Activated CD4-positive, alpha-beta T cell treated with anti-CD3 and anti-CD28 coated beads, Interleukin-2, amount 50 U/mL, for 4 hours (primary cell): ENCODE measurements around the gene P4HA2.

Experiments used
- DNase-seq, 2 experiments: peaks; one replicate each; pipeline ENCODE4 v3.0.0-alpha.2; 2020

Gene P4HA2

DNA sequence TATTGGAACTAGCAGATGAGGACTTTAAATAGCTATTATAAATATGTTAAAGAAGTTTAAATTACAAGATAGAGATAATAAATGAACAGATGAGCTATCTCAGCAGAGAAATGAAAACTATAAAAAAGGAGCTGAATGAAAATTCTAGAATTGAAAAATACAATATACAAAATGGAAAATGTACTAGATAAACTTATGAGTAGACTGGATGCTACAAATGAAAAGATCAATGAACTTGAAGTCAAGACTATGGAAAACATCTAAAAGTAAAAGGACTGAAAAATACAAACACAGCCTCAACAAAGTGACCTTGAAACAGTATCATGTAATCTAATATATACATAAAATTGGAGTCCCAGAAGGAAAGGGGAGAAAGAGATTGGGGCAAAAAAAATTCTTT is 19.2 kb upstream of the P4HA2 start:
- DNase-seq = no peak

DNA sequence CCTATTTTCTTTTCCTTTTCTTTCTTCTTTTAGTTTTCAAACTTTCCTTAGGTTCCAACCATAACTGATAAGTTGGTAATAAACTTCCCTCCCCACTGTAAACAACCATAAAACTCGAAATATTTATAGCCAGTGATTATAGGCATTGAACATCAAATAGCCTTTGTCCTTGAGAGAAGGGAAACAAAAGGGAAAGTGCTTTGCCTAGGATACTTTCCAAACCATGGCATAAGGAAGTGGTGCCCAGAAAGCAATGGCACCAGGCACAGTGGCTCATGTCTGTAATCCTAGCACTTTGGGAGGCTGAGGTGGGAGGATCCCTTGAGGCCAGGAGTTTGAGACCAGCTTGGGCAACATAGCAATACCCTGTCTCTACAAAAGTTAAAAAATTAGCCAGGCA is 17.9 kb upstream of the P4HA2 start:
- no peak for DNase-seq

DNA sequence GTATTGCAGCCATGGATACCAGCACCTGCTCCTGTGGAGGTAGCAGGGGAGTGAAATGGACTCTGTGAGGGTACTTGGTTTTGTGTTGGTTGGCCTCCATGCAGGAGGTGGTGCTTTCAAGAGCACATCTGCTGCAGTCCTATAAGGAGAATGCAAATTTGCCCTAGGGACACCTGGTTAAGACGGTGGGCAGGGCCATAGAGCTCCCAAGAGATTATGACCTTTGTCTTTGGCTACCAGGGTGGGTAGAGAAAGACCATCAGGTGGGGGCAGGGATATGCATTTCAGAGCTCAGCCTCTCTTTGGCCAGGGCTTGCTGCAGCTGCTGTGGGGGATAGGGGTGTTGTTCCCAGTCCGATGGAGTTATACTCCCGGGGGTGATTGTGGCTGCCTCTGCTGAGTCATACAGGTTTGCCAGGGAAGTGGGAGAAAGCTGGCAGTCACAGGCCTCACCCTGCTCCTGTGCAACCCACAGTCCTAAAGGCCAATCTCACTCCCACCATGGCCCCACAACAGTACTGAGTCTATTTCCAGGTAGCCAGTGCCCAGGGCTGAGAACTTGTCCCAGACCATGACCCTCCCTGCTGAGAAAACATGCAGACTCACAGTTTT is 15.8 kb upstream of the P4HA2 start:
- no peak for DNase-seq

DNA sequence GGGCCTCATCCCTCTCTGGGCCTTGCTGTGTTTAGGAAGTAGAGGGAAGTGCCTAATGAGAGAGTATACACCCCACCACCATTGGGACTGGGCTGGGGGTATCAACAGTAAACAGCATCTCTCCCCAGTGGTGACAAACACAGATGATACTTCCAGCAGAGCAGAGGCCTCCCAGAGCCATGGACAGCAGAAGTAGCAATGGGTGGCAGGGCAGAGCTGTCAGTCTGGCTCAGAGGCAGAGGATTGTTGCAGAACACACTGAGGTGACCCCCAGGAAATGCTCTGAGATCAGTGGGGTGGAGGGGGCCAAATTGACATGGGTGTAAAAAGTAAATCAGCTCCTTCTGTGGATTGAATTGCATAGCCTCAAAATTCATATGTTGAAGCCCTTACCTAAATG is 12.1 kb upstream of the P4HA2 start:
- no peak for DNase-seq

DNA sequence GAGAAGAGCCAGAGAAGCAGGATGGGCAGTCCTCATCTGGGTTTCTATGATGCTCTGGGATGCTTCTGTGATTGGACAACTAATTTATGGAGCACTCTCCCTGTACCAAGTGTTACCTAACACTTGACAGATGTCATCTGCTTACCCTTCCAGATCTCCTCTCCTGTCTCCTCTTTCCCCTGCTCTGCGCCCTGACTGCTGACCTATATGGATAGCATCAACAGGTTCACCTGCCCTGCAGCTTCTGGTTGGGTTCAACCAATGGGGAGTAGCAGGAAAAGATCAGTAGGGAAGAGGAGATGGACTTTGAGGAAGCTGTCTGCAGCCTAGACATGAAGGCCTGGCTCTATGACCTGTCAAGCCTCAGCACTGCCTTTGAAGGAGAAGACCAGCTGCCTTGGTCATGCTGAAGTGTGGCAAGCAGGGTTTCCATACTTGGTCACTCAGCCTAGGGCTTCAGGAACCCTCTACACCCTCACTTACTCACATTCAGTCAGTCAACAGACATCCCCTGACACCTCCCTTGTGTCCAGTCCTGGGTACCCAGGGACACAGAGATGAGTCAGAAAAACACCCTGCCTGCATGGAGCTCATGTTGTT is 11.3 kb upstream of the P4HA2 start:
- DNase-seq = no peak

DNA sequence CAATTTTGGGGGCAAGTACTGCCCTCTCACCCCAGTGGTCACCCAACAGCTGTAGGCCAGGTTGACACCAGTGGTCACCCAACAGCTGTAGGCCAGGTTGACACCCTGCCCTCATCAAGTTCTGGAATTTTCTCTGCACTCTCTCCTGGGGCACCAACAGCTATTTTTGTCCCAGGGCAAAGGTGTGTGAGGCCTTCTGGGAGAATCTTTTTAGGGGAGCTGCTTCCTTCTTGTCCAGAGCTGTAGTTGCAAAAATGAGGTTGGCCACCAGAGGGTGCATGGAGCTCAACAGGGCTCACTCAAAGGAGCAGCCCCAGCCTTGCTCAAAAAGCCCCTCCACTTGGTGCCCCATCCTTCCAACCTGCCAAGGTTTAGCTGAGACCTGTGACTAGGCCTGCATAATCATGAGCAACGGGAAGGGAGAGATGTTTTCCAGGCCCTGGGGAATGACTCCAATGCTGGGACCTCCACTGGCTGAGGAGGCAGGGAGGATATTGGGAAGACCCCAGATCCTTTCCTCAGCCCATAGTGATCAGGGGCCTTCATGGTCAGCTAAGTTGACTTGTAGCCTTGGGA is 10.6 kb upstream of the P4HA2 start:
- DNase-seq = peak; percentile 70 to 78

DNA sequence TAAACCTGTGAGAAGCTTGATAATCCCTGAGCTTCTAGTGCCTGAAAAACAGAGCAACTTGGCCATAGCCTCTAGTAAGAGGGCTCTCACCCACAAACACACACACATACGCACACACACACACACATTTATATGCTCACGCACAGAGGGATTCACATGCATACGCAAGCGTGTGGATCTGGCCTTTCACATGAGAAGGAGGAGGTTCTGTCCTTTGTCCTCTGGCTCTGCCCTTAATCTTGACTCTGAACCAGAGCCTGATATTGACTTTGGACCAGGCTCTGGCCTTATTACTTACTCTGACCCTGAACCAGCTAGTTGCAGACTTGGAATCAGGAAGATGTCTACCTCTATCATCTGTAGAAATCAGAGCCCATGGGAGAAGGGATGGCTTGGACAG is 10.0 kb upstream of the P4HA2 start:
- DNase-seq = no peak

DNA sequence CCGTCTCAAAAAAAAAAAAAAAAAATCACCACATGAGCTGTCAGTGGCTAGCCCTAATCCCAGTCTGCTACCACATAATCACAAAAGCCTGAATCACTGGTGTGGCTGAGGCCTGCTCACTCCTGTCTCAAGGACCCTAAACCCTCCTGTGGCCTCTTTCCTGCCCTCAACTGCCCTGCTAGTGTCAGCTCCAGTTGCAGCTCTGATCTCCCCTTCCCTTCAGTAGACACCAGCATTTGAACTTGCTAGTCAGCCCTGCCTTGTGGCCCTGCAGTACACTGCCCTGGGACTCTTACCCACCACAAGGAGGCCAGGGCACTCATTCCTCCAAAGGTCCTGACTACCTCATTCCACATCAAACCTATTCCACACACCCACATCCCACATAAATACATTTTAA is 9.5 kb upstream of the P4HA2 start:
- DNase-seq = no peak

DNA sequence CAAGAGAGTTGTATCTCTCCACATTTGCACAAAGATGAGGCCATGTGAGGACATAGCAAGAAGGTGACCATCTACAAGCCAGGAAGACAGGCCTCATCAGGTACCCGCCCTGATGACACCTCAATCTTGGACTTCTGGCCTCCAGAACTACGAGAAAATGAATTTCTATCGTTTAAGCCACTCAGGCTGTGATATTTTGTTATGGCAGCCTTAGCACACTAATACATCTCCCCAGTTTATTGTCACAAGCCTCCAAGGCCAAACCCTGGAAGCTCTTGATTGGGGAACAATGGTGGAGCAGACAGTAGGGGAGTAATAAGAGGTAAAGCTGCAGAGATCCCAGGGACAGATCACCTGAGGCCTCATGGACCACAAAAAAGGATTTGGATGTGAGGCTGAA is 7.7 kb upstream of the P4HA2 start:
- DNase-seq = no peak

DNA sequence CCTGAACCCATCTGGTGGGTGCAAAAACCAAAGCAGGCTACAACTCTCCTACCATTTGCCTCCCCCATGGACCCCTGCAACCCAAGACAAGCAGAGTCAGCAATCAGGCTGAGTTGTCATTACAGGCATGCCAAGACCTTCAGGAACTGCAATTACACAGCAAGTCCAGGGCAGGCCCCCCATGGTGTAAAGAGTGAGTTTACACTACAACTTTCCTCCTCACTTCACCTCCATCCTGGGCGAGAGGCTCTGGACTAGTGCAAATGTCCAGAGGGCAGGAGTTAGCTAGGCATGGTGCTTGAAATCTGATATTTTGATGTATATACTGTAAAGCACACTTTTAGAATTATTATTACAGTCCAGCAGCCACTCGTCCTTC is 7.0 kb upstream of the P4HA2 start:
- DNase-seq = no peak

DNA sequence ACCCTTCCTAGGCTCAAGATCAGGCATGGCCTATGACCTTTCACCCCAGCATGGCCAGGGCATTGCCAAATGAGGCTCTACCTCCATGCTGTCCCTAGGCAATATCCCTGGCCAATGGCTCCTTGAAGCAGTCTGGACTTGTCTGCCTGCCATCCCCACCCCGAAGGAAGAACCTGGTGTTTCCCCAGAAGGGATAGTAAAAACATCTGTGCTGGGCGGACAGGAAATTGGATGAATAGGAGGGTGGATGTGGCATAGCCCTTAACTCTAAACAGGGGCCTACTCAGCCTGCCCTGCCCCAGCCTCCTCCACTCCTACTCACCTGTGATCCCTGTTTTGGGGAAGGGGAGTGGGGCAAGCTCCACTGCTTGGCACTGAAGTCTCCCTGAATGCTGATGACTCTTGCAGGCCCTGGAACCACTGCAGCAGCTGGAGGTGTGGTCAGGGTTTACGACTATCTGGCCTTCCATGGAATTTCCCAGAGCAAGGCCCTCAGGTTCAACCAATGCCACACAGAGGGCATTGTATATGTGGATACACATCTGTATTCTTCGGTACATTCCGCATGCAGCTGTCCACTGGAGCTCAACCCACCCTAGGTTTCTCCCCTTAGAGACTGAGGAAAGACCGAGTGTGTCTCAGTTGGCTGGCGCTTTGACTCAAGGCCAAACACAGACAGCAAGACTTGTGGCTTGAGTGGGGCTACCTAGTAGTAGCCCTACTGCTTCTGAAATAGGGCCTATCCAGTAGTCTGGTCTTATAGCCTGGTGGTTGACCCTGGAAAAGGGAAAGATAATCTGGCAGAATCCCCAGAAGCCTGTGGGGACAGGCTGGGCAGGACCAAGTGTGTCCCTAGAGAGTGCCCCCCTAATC is 6.4 kb upstream of the P4HA2 start:
- DNase-seq = no peak

DNA sequence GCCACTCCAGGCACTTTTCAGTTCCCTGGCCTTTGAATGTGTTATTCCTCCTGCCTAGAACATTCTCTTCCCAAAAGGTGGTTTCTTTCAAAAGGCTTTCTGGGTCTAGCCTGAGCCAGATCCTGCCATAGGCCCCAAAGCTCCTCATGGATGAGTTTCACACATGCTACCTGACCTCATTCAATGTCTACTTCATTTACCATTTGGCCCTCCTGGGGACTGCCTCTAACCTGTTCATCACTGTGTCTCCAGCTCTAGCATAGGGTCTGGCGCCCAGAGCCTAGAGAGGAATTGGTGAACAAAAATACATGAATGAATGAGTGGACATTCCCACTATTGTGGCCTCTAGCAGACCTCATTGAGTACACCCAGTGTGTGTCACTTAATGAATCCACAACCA is 5.4 kb upstream of the P4HA2 start:
- DNase-seq = no peak

DNA sequence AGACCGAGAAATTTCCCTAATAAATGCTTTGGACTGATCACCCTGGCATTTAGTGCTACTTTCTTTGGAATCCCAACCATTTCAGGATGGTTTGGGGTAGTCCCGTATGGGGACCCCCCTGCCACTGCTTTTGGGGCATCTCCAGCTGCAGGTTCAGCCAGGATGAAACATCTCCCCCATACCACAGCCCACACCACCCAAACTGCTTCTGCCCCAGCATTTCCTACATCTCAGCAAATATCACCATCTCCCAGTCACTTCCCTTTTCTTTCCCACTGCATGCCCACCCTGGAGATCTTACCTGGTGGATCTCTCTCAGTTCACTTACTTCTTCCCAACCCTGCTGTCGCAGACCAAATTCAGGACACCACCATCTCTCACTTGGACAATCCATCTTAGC is 4.8 kb upstream of the P4HA2 start:
- DNase-seq = no peak

DNA sequence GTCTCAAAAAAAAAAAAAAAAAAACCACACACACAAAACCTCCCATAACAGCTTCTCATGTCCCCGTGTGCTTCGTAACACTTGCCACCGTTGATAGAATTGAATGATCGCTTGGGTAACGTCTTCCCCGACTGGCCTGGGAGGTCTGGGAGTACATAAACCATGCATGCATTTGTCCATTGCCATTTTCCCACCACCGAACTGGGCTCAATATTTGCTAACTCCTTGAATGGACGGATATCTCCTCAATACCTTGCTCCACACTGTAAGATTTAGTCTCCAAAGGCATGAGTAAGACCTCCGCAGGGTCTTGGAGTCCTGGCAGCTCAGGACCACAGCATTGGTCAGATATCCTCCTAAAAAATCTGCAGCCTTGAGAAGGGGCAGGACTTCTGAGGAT is 3.2 kb upstream of the P4HA2 start:
- no peak for DNase-seq

DNA sequence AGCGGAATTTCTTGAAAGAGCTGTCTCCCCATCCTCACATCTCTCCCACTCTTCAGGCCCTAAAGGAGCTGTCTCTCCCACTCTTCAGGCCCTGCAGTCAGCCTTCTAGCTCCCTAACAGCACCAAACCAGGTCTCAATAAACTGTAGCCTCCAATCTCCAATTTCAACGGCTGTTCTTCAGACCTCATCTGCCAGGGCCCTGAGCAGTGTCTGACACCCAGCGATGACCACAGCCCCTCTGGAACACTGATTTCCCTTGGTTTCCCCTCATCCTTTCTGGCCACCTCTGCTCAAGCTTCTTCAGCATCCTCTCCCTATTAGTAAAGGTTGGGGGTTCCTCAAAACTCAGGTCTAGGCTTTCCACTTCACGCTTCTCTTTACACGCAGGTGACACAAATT is 1.6 kb upstream of the P4HA2 start:
- no peak for DNase-seq

DNA sequence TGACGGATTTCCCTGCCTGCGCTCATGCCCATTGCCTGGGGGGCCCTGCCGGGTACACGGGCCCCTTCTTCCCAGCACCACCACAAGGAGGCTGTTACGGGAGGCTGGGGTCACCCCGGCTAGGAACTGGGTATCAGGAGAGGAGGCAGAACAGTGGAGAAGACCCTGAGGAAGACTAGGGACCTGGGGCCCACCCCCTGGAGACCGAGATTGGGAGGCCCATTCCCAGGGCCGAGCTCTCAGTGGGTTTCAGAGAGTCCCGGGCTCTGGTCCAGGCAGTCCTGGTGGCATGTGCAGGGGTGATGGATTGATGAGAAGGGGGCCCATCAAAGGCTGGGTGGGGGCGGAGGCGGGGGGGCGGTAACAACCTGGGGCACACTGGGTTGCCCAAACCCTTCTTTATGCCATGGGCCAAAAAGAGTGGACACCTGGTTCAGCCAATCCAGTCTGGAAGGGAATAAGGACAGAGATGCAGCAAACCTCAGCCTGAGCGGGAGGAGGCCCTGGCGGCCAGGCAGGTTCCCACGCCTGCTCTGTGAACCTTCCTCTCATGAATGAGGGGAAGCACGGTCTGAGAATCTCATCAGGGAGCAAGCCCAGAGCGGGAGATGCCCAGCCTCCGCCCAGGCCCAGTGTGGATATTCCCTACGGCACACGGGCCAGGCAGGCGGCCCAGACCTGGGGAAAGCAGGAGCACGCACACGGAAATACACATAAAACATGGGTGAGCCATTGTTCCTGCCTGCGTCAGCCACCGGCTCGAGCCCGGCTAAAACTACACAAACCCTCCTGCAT is 785 bp upstream of the P4HA2 start:
- no peak for DNase-seq

DNA sequence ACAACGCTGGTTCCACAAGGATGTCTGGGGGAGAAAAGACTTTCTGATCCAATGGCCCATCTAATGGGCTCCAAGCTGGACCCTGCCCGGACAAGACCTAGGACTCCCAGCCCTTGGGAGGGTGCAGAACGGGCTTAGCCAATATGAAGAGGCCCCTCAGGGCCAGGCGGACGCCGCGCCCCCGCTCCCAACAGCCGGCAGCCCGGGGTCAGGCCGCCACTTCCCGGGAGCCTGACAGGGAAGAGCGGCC is 493 bp downstream of the P4HA2 start:
- no peak for DNase-seq

DNA sequence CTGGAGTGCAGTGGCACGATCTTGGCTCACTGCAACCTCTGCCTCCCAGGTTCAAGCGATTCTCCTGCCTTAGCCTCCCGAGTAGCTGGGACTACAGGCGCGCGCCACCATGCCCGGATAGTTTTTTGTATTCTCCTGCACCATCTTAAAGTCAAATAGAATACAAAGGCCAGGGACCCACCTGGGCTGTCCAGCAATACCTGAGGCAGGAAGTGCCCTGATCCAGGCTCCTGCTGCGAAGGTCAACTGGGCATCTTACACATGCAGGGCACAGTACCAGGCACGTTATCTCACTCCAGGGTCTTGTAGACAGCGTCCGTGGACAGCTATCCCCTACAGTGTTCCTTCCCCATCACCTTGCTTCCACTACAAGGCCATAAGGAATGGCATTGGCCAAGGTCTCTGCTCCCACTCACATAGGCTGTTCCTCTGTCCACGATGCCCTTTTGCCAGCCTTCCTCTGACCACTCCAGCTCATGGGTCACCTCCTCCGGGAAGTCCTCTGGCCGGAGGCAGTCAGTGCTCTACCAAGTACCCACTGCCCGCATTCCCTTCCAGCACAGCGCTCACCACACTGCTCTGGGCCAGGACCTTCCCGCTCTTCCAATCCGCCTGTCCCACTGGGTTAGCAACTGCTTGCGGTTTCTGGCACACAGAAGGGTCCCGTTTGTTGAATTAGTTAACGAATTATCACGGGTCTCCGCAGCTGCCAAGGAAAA is 978 bp downstream of the P4HA2 start:
- DNase-seq = no peak

DNA sequence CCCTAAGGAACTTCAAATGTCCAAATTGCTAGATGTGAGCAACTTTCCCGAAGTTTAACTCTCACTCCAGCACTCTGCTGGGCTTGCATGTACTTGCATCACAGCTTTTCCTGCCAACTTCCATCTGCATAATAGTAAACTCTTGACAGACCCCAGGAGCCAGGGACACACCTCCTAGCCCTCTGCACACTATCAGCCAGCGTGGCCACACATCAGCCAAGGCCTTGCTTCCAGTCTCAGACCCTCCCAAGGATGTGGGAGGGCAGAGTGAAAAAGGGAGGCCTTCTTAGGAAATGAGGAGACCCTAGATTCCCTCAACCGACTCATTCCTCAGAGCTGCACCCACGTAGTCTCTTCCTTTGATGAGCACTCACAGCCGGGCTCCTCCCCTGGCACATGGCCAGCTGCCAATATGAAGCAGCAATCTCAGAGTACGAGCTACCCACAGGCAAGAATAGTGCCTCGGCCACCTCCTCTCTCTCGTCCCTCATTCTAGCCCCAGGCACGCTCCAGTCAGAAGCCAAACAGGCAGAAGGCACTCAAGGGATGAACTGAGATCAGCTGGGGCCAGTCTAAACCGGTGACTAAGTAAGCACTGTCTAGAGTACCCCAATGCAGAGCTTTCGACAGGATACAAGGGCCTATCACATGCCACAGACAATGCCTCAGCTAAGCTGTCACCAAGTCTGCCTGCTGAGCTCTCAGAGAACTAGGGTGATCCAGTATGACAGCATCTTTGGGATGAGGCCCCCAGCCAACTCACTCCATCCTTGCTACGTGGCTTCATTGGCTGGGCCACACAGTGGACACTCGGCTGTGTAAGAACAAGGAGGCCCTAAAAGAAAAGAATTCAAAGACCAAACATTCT is 2.3 kb downstream of the P4HA2 start:
- peak; percentile 23 to 27 for DNase-seq

DNA sequence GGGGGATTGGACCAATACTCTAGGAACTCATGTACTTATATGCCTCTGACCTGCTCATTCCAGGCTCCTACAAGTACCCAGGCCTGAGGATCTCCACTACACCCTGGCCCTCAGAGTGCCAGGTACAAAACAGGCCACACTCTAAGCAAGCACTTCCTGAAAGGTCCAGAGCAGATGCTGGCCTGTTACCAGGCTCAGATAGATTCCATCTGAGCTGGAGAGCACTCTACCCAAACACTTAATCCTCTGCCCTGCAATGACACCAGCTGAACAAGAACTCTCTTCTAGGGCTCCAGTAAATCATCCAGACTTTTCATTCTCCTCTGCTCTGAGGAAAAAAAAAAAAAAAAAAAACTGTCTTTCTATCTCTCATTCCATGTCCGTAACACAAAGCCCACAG is 2.9 kb downstream of the P4HA2 start:
- DNase-seq = no peak

DNA sequence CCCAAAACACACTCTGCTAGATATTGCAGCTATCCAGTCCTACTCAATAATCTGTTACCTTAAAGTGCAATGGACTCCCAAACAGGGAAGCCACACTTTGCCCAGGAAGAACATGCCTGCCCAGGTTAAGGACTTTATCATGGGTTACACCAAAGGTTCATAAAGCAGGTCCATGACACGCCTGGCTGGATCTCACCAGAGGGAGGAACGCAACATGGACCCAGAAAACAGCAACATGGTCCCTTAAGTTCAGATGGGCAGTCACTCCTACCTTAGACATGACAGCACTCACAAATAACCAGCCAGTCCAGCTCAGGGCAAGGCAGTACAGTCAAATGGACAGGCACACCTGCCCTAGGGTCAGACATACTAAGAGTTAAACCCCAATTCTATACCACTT is 3.8 kb downstream of the P4HA2 start:
- no peak for DNase-seq

DNA sequence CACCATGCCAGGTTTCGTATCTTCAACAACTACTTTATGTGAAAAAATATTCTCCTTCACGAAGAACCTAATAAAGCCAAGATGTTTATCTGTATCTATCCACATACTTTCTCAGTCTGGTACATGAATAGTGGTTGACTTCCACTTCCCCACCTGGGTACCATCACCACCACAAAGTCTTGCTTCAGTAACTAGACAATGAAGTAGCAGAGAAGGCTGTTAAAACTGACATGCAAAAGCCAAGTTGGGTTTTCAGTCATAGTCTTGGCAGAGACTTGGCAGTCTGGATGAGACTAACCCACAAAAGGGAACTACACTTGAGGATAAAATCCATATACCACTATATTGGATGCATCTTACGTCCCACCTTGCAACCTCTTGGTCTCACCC is 5.0 kb downstream of the P4HA2 start:
- no peak for DNase-seq
